GM23338 (cell line): ENCODE results near the gene PLAGL1. TPM values are rescaled to one million over a fixed set of nuclear protein-coding genes. Genes with fewer than 3 reads are reported as not detected.

ENCODE experiments used
- ATAC-seq: fragments of 200-7000 bp; cut with Tn5 transposase; 3 replicates; pipeline ENCODE4 v1.9.1; 2020
- DNase-seq: peaks from one replicate; pipeline ENCODE4 v3.0.0-alpha.2; 2015; ENCODE audit warnings: low spot score
- H2AFZ ChIP-seq: fragments of 200-600 bp; sonication (generic); 2 replicates; pipeline ENCODE4 v1.8.0; 2016; ENCODE audit warnings: antibody characterized with exemption, mild to moderate bottlenecking, moderate library complexity
- H3F3A ChIP-seq: fragments of 200-600 bp; sonication (generic); replicated peaks from 2 replicates; pipeline ENCODE4 v1.8.0; 2017; ENCODE audit warnings: antibody characterized with exemption, mixed run types, low read depth
- H3K27ac ChIP-seq: fragments of 200-600 bp; sonication (generic); 2 replicates; pipeline ENCODE4 v1.6.1; 2016; ENCODE audit warnings: low read depth
- H3K27me3 ChIP-seq: fragments of 200-600 bp; sonication (generic); 2 replicates; pipeline ENCODE4 v1.8.0; 2016; ENCODE audit warnings: mild to moderate bottlenecking, mixed run types, moderate library complexity; ENCODE audit not compliant: insufficient read depth
- H3K36me3 ChIP-seq: fragments of 200-600 bp; sonication (generic); 2 replicates; pipeline ENCODE4 v1.8.0; 2016; ENCODE audit warnings: mild to moderate bottlenecking; ENCODE audit not compliant: insufficient read depth
- H3K4me1 ChIP-seq: fragments of 200-600 bp; sonication (generic); 2 replicates; pipeline ENCODE4 v1.8.0; 2016; ENCODE audit warnings: mild to moderate bottlenecking, moderate library complexity; ENCODE audit not compliant: insufficient read depth
- H3K4me2 ChIP-seq: fragments of 200-600 bp; sonication (generic); 2 replicates; pipeline ENCODE4 v1.7.1; 2017; ENCODE audit warnings: mixed run types
- H3K4me3 ChIP-seq: fragments of 200-600 bp; sonication (generic); 2 replicates; pipeline ENCODE4 v1.6.1; 2016; ENCODE audit warnings: mixed run types
- H3K79me2 ChIP-seq: fragments of 200-600 bp; sonication (generic); replicated peaks from 2 replicates; pipeline ENCODE4 v1.8.0; 2017; ENCODE audit warnings: mild to moderate bottlenecking; ENCODE audit not compliant: insufficient read depth
- H3K9me2 ChIP-seq: fragments of 200-600 bp; sonication (generic); 2 replicates; pipeline ENCODE4 v1.8.0; 2017; ENCODE audit not compliant: insufficient read depth
- H4K20me1 ChIP-seq: fragments of 200-600 bp; sonication (generic); replicated peaks from 2 replicates; pipeline ENCODE4 v1.8.0; 2017; ENCODE audit warnings: mild to moderate bottlenecking; ENCODE audit not compliant: insufficient read depth
- H3K27ac Mint-ChIP-seq: 2 replicates; pipeline ENCODE4 v1.8.0; 2020; ENCODE audit warnings: inconsistent platforms, mild to moderate bottlenecking, moderate library complexity, mixed read lengths
- H3K27me3 Mint-ChIP-seq: 3 replicates; pipeline ENCODE4 v1.8.0; 2022; ENCODE audit warnings: low read depth, mild to moderate bottlenecking, moderate library complexity, mixed read lengths, inconsistent platforms; ENCODE audit not compliant: insufficient read depth, poor library complexity
- H3K36me3 Mint-ChIP-seq: 3 replicates; pipeline ENCODE4 v1.8.0; 2021; ENCODE audit warnings: low read depth, mild to moderate bottlenecking, inconsistent platforms, moderate library complexity, mixed read lengths
- H3K4me1 Mint-ChIP-seq: 3 replicates; pipeline ENCODE4 v1.8.0; 2020; ENCODE audit warnings: mild to moderate bottlenecking, inconsistent platforms, mixed read lengths
- H3K4me3 Mint-ChIP-seq: 3 replicates; pipeline ENCODE4 v1.8.0; 2021; ENCODE audit warnings: moderate library complexity, mild to moderate bottlenecking, inconsistent platforms, mixed read lengths
- H3K9me3 Mint-ChIP-seq: 3 replicates; pipeline ENCODE4 v1.8.0; 2020; ENCODE audit warnings: moderate library complexity, mild to moderate bottlenecking, inconsistent platforms, mixed read lengths
- CREB1 ChIP-seq: fragments of 250-450 bp; sonication (Bioruptor Pico); IDR thresholded peaks from 2 replicates; pipeline ENCODE4 v1.5.0; 2020; ENCODE audit warnings: low read depth, mild to moderate bottlenecking, moderate library complexity
- EZH2 ChIP-seq: fragments of 200-600 bp; sonication (generic); IDR thresholded peaks from one replicate; pipeline ENCODE4 v1.8.0; 2017; ENCODE audit warnings: antibody characterized with exemption, mild to moderate bottlenecking, low read depth; ENCODE audit not compliant: unreplicated experiment
- JUNB ChIP-seq: IDR thresholded peaks from one replicate; pipeline ENCODE4 v1.6.1; 2016; ENCODE audit warnings: antibody characterized with exemption; ENCODE audit not compliant: unreplicated experiment
- NANOG ChIP-seq: IDR thresholded peaks from 2 replicates; pipeline ENCODE4 v1.6.1; 2016; ENCODE audit warnings: antibody characterized with exemption, borderline replicate concordance
- POLR2AphosphoS5 ChIP-seq: IDR thresholded peaks from 2 replicates; pipeline ENCODE4 v1.6.1; 2016; ENCODE audit warnings: antibody characterized with exemption, low read depth
- STAT1 ChIP-seq: IDR thresholded peaks from one replicate; pipeline ENCODE4 v1.6.1; 2016; ENCODE audit warnings: antibody characterized with exemption; ENCODE audit not compliant: unreplicated experiment
- ZNF114 ChIP-seq: fragments of 250-450 bp; sonication (Bioruptor Pico); IDR thresholded peaks from 2 replicates; pipeline ENCODE4 v1.5.0; 2020; ENCODE audit warnings: mild to moderate bottlenecking, moderate library complexity
- ZNF331 ChIP-seq: fragments of 250-450 bp; sonication (Bioruptor Pico); IDR thresholded peaks from 2 replicates; pipeline ENCODE4 v1.5.0; 2020; ENCODE audit warnings: low read depth, mild to moderate bottlenecking, moderate library complexity
- polyA plus RNA-seq: library from polyadenylated mRNA; unstranded; fragments of >200 nt; fragmentation: Nextera tagmentation; extraction: Ambion mirVana; gene quantifications from 2 replicates; pipeline ENCODE4 v1.2.1, GENCODE V29; 2016
- total RNA-seq: library from RNA; depleted of rRNA; stranded (reverse); fragments of >200 nt; shearing (Covaris generic); gene quantifications from 2 replicates; pipeline ENCODE4 v1.2.3, GENCODE V29; 2014
- TF ChIP-seq, protein P1 (sequence below): IDR thresholded peaks from 2 replicates; pipeline ENCODE4 v1.6.1; 2016; ENCODE audit warnings: antibody characterized with exemption
- TF ChIP-seq, protein P2 (sequence below), 2 experiments: fragments of 200-600 bp in 1 of 2; sonication (generic) in 1 of 2; conservative IDR thresholded peaks; 2 replicates each; pipeline versions ENCODE4 v1.5.1 to v1.6.1; 2016 to 2017; ENCODE audit warnings: antibody characterized with exemption in 2 of 2, low read depth in 2 of 2, mild to moderate bottlenecking in 2 of 2, moderate library complexity in 1 of 2
- TF ChIP-seq, protein P3 (sequence below): fragments of 250-450 bp; sonication (Bioruptor Pico); IDR thresholded peaks from 2 replicates; pipeline ENCODE4 v1.5.0; 2020; ENCODE audit warnings: mild to moderate bottlenecking, moderate library complexity

The PLAGL1 gene
- total and polyA plus RNA-seq, 2 experiments from 2014 or later = 0.90 to 1.7 TPM

DNA sequence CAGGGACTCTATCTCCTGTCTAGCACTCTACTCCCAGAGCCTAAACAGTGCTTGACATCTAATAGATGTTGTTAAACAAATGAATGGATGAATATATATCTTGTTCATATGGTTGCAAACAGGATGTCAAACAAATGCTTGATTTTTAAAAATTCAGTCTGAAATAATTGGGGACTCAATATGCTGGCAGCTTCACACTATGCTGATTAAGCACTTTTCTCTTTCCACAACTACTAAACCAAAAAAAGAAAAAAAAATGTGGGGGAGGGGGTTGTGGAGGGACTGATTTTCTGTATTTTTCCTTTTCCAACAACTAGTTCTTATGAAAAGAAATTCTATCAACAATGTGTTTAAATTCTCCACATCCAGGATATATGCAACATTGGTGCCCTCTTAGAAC is 44.4 kb upstream of the PLAGL1 start:
- H3K4me3 Mint-ChIP-seq = no peak overlapping the region
- H3K9me3 Mint-ChIP-seq = peaks cover 14% of the 10 kb centered on the region
- no peak overlapping the region for H3K4me3 ChIP-seq
- H3K4me1 Mint-ChIP-seq = no peaks in the 10 kb centered on the region
- no peak overlapping the region for H2AFZ ChIP-seq
- H3K27me3 ChIP-seq = no peaks in the 10 kb centered on the region
- ATAC-seq (no peak), DNase-seq (no peak)
- H3K27ac ChIP-seq = no peak overlapping the region
- no peaks in the 10 kb centered on the region for H3F3A ChIP-seq
- no peak overlapping the region for H3K27ac Mint-ChIP-seq
- no peak overlapping the region for H3K4me2 ChIP-seq
- H4K20me1 ChIP-seq = no peaks in the 10 kb centered on the region
- 0 out of 2 replicates have a peak, but pooled peaks cover 1% of the 10 kb centered on the region for H3K9me2 ChIP-seq
- H3K36me3 Mint-ChIP-seq = peaks cover 4% of the 10 kb centered on the region; the same call in 2 of the 3 replicates
- H3K27me3 Mint-ChIP-seq = peaks cover 2% of the 10 kb centered on the region
- H3K79me2 ChIP-seq = no peaks in the 10 kb centered on the region
- H3K4me1 ChIP-seq = no peaks in the 10 kb centered on the region
- H3K36me3 ChIP-seq = 0 out of 2 replicates have a peak, but pooled peaks cover 5% of the 10 kb centered on the region
- no peak for TF ChIP-seq ZNF114

DNA sequence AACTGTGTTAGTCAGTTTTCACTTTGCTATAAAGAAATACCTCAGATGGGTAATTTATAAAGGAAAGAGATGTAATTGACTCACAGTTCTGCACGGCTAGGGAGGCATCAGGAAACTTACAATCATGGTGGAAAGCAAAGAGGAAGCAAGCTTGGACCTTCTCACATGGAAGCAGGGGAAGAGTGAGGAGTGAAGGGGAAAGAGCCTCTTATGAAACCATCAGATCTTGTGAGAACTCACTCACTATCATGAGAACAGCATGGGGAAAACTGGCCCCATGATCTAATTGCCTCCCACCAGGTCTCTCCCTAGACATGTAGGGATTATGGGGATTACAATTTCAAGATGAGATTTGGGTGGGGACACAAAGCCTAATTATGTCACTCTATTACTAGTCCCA is 41.3 kb upstream of the PLAGL1 start:
- ATAC-seq = no peak
- Mint-ChIP-seq H3K4me3 (no peak overlapping the region), H3K4me1 (no peaks in the 10 kb centered on the region), H3K27me3 (no peaks in the 10 kb centered on the region), H3K27ac (no peak overlapping the region), H3K9me3 (peaks cover 19% of the 10 kb centered on the region), H3K36me3 (peaks cover 4% of the 10 kb centered on the region; the same call in 2 of the 3 replicates)
- no peaks in the 10 kb centered on the region for H3K27me3 ChIP-seq
- no peaks in the 10 kb centered on the region for H3K79me2 ChIP-seq
- H3K4me2 ChIP-seq = no peak overlapping the region
- H3K36me3 ChIP-seq = 0 out of 2 replicates have a peak, but pooled peaks cover 5% of the 10 kb centered on the region
- H2AFZ ChIP-seq = no peak overlapping the region; the same call in 1 of the 2 replicates
- H3K4me3 ChIP-seq = no peak overlapping the region
- H4K20me1 ChIP-seq = no peaks in the 10 kb centered on the region
- H3K4me1 ChIP-seq = no peaks in the 10 kb centered on the region
- H3K27ac ChIP-seq = no peak overlapping the region
- H3K9me2 ChIP-seq = no peaks in the 10 kb centered on the region
- no peaks in the 10 kb centered on the region for H3F3A ChIP-seq
- no peak for DNase-seq
- TF ChIP-seq, protein P1, sequence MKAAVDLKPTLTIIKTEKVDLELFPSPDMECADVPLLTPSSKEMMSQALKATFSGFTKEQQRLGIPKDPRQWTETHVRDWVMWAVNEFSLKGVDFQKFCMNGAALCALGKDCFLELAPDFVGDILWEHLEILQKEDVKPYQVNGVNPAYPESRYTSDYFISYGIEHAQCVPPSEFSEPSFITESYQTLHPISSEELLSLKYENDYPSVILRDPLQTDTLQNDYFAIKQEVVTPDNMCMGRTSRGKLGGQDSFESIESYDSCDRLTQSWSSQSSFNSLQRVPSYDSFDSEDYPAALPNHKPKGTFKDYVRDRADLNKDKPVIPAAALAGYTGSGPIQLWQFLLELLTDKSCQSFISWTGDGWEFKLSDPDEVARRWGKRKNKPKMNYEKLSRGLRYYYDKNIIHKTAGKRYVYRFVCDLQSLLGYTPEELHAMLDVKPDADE = no peak
- TF ChIP-seq POLR2AphosphoS5 (no peak), JUNB (no peak), CREB1 (CRISPR knock-in tag) (no peak), EZH2 (no peak), ZNF331 (CRISPR knock-in tag) (no peak), STAT1 (no peak), NANOG (no peak)
- TF ChIP-seq, protein P2, sequence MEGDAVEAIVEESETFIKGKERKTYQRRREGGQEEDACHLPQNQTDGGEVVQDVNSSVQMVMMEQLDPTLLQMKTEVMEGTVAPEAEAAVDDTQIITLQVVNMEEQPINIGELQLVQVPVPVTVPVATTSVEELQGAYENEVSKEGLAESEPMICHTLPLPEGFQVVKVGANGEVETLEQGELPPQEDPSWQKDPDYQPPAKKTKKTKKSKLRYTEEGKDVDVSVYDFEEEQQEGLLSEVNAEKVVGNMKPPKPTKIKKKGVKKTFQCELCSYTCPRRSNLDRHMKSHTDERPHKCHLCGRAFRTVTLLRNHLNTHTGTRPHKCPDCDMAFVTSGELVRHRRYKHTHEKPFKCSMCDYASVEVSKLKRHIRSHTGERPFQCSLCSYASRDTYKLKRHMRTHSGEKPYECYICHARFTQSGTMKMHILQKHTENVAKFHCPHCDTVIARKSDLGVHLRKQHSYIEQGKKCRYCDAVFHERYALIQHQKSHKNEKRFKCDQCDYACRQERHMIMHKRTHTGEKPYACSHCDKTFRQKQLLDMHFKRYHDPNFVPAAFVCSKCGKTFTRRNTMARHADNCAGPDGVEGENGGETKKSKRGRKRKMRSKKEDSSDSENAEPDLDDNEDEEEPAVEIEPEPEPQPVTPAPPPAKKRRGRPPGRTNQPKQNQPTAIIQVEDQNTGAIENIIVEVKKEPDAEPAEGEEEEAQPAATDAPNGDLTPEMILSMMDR (conservative IDR thresholded peaks at IDR 0.05; ENCODE audit: low read depth in 2 of 2) = no peak
- TF ChIP-seq, protein P3, sequence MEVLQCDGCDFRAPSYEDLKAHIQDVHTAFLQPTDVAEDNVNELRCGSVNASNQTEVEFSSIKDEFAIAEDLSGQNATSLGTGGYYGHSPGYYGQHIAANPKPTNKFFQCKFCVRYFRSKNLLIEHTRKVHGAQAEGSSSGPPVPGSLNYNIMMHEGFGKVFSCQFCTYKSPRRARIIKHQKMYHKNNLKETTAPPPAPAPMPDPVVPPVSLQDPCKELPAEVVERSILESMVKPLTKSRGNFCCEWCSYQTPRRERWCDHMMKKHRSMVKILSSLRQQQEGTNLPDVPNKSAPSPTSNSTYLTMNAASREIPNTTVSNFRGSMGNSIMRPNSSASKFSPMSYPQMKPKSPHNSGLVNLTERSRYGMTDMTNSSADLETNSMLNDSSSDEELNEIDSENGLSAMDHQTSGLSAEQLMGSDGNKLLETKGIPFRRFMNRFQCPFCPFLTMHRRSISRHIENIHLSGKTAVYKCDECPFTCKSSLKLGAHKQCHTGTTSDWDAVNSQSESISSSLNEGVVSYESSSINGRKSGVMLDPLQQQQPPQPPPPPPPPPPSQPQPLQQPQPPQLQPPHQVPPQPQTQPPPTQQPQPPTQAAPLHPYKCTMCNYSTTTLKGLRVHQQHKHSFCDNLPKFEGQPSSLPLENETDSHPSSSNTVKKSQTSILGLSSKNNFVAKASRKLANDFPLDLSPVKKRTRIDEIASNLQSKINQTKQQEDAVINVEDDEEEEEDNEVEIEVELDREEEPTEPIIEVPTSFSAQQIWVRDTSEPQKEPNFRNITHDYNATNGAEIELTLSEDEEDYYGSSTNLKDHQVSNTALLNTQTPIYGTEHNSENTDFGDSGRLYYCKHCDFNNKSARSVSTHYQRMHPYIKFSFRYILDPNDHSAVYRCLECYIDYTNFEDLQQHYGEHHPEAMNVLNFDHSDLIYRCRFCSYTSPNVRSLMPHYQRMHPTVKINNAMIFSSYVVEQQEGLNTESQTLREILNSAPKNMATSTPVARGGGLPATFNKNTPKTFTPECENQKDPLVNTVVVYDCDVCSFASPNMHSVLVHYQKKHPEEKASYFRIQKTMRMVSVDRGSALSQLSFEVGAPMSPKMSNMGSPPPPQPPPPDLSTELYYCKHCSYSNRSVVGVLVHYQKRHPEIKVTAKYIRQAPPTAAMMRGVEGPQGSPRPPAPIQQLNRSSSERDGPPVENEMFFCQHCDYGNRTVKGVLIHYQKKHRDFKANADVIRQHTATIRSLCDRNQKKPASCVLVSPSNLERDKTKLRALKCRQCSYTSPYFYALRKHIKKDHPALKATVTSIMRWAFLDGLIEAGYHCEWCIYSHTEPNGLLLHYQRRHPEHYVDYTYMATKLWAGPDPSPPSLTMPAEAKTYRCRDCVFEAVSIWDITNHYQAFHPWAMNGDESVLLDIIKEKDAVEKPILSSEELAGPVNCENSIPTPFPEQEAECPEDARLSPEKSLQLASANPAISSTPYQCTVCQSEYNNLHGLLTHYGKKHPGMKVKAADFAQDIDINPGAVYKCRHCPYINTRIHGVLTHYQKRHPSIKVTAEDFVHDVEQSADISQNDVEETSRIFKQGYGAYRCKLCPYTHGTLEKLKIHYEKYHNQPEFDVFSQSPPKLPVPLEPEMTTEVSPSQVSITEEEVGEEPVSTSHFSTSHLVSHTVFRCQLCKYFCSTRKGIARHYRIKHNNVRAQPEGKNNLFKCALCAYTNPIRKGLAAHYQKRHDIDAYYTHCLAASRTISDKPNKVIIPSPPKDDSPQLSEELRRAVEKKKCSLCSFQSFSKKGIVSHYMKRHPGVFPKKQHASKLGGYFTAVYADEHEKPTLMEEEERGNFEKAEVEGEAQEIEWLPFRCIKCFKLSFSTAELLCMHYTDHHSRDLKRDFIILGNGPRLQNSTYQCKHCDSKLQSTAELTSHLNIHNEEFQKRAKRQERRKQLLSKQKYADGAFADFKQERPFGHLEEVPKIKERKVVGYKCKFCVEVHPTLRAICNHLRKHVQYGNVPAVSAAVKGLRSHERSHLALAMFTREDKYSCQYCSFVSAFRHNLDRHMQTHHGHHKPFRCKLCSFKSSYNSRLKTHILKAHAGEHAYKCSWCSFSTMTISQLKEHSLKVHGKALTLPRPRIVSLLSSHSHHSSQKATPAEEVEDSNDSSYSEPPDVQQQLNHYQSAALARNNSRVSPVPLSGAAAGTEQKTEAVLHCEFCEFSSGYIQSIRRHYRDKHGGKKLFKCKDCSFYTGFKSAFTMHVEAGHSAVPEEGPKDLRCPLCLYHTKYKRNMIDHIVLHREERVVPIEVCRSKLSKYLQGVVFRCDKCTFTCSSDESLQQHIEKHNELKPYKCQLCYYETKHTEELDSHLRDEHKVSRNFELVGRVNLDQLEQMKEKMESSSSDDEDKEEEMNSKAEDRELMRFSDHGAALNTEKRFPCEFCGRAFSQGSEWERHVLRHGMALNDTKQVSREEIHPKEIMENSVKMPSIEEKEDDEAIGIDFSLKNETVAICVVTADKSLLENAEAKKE (CRISPR knock-in tag) = no peak
